ENCODE measurements around the gene GALNT10.

DNA sequence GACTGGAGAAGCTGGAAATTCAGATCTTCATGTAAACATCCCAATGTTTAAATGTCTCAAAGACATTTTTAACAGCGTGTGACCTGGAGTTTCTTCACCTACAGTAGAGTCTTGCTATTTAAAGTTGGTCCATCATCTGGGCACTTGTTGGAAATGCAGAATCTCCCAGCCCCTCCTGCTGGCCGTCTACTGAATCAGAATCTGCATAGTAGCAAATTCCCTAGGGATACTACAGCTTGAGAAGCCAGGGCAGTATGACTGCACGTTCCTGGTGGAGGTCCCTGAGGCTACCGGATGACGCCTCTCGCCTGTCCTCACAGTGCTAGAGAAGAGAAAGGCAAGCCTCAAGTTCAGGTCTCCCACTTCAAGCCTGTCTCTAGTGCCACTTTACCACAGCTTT is 271.0 kb downstream of the GALNT10 start:
- TF ChIP-seq CTCF (IDR thresholded peaks at IDR 0.05): no peak
- TF ChIP-seq POLR2A (IDR thresholded peaks at IDR 0.05): no peak

Data from body of pancreas (tissue), 4 donors.